OCI-LY7 (cell line): ENCODE measurements around the gene STAG1. TPM values are rescaled to one million over a fixed set of nuclear protein-coding genes. Genes with fewer than 3 reads are reported as not detected.

Source experiments
- BruUV-seq: library from RNA; stranded (reverse); fragments of 400-500 nt; replicated peaks from 2 replicates; lab custom pipeline; 2021; lab: Mats Ljungman, UMichigan
- CTCF ChIA-PET: fragments of 300-600 bp; sonication (Branson Sonifier 250); formaldehyde crosslinking; loops from one replicate; lab custom pipeline; 2022; ENCODE audit warnings: antibody characterized with exemption; ENCODE audit not compliant: unreplicated experiment; lab: Charles Lee
- POLR2A ChIA-PET: fragments of 300-600 bp; sonication (Branson Sonifier 250); formaldehyde crosslinking; loops from one replicate; lab custom pipeline; 2022; ENCODE audit warnings: antibody characterized with exemption; lab: Charles Lee
- DNase-seq: peaks from one replicate; pipeline ENCODE4 v3.0.0-alpha.2; 2015; ENCODE audit warnings: low spot score
- H2AFZ ChIP-seq: fragments of 200-600 bp; sonication (generic), shearing (Covaris generic); 2 replicates; pipeline ENCODE4 v1.6.1; 2014; ENCODE audit warnings: mild to moderate bottlenecking, antibody characterized with exemption, low read length, moderate library complexity
- H3K27ac ChIP-seq: fragments of 200-600 bp; sonication (generic); 2 replicates; pipeline ENCODE4 v1.5.1; 2014; ENCODE audit warnings: mixed run types, low read depth, mild to moderate bottlenecking, moderate library complexity, low read length, inconsistent platforms; ENCODE audit not compliant: poor library complexity, severe bottlenecking
- H3K36me3 ChIP-seq: fragments of 200-600 bp; sonication (generic); 2 replicates; pipeline ENCODE4 v1.6.1; 2014; ENCODE audit warnings: mild to moderate bottlenecking, antibody characterized with exemption, low read length, moderate library complexity, mixed read lengths; ENCODE audit not compliant: insufficient read depth
- H3K4me1 ChIP-seq: fragments of 200-600 bp; sonication (generic); 2 replicates; pipeline ENCODE4 v1.5.1; 2014; ENCODE audit warnings: mild to moderate bottlenecking, low read length; ENCODE audit not compliant: insufficient read depth, poor library complexity, severe bottlenecking
- H3K4me2 ChIP-seq: fragments of 200-600 bp; sonication (generic); 2 replicates; pipeline ENCODE4 v1.6.1; 2014; ENCODE audit warnings: mild to moderate bottlenecking, low read length
- H3K4me3 ChIP-seq: fragments of 200-600 bp; sonication (generic); 2 replicates; pipeline ENCODE4 v1.5.1; 2014; ENCODE audit warnings: mild to moderate bottlenecking, low read depth, low read length; ENCODE audit not compliant: poor library complexity, severe bottlenecking
- H3K79me2 ChIP-seq: fragments of 200-600 bp; sonication (generic); 2 replicates; pipeline ENCODE4 v1.6.1; 2016; ENCODE audit warnings: low read depth, mild to moderate bottlenecking, low read length, moderate library complexity, mixed read lengths; ENCODE audit not compliant: insufficient read depth
- H3K9me2 ChIP-seq: fragments of 200-600 bp; sonication (generic); 2 replicates; pipeline ENCODE4 v1.6.1; 2016; ENCODE audit warnings: mild to moderate bottlenecking, low read length, mixed read lengths; ENCODE audit not compliant: insufficient read depth
- H3K9me3 ChIP-seq: fragments of 200-600 bp; sonication (generic); 2 replicates; pipeline ENCODE4 v1.6.1; 2014; ENCODE audit warnings: mild to moderate bottlenecking, mixed run types, low read length, mixed read lengths
- H4K20me1 ChIP-seq: fragments of 200-600 bp; sonication (generic); 2 replicates; pipeline ENCODE4 v1.6.1; 2014; ENCODE audit warnings: mild to moderate bottlenecking, antibody characterized with exemption, low read length, moderate library complexity, mixed read lengths; ENCODE audit not compliant: insufficient read depth
- EZH2phosphoT487 ChIP-seq: fragments of 200-600 bp; sonication (generic); IDR thresholded peaks from 2 replicates; pipeline ENCODE4 v1.6.1; 2018; ENCODE audit warnings: low read depth, borderline replicate concordance, mild to moderate bottlenecking, mixed run types, antibody characterized with exemption, low read length, moderate library complexity, mixed read lengths
- intact Hi-C: fragments of 100-400 bp; cut with micrococcal nuclease; formaldehyde crosslinking; loops from one replicate; pipeline ENCODE4 v1.10.0; 2022; ENCODE audit not compliant: unreplicated experiment
- total RNA-seq, 2 experiments: library from RNA; depleted of rRNA in 1 of 2; stranded (reverse); fragments of >200 nt in 1 of 2; shearing (Covaris generic) in 1 of 2; gene quantifications; 2 replicates each; pipeline ENCODE4 v1.2.3, GENCODE V29; 2014 to 2022
- TF ChIP-seq, protein P1 (sequence below): fragments of 200-600 bp; sonication (generic); conservative IDR thresholded peaks from 2 replicates; pipeline ENCODE4 v1.5.1; 2014; ENCODE audit warnings: mild to moderate bottlenecking, antibody characterized with exemption, low read length, moderate library complexity, mixed read lengths

The STAG1 gene
- total RNA-seq, 2 experiments from 2014 or later = 30.7 to 46.6 TPM

DNA sequence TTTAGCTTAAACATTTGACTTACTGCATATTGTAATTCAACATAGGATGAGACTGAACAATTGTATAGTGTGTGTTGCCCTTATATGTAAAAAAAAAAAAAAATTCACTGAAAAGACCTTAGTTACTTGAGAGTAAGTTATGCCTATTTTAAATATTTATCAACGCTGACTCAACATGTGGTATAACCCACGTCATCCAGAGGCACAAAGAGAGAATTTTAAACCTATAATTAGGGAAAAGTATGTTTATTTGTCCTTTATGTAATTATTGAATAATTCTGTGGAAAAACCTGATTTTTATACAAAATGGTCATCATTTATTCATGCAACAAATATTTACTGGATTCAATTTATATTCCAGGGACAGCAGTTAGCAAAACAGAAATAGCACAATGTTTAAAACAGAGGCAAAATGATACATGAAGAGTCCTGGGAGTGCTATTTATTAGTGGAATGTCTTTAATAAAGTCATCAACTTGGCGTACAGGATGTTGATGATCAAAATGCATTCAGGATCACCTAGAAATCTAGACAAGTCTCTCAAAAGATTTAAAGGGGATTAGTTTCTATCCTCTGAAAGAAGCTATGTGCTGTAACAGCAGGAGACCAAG is 278.4 kb downstream of the STAG1 start:
- H4K20me1 ChIP-seq = no peaks in the 10 kb centered on the region
- no peaks in the 10 kb centered on the region for H3K9me2 ChIP-seq
- DNase-seq = no peak
- POLR2A ChIA-PET = interaction anchor here (0.6 to 0.8 kb wide), 5 partner anchors 9 to 334 kb away, joined by 3 to 4 read pairs (median 3); no protein-coding TSS in a partner anchor
- TF ChIP-seq EZH2phosphoT487 = no peak
- TF ChIP-seq, protein P1, sequence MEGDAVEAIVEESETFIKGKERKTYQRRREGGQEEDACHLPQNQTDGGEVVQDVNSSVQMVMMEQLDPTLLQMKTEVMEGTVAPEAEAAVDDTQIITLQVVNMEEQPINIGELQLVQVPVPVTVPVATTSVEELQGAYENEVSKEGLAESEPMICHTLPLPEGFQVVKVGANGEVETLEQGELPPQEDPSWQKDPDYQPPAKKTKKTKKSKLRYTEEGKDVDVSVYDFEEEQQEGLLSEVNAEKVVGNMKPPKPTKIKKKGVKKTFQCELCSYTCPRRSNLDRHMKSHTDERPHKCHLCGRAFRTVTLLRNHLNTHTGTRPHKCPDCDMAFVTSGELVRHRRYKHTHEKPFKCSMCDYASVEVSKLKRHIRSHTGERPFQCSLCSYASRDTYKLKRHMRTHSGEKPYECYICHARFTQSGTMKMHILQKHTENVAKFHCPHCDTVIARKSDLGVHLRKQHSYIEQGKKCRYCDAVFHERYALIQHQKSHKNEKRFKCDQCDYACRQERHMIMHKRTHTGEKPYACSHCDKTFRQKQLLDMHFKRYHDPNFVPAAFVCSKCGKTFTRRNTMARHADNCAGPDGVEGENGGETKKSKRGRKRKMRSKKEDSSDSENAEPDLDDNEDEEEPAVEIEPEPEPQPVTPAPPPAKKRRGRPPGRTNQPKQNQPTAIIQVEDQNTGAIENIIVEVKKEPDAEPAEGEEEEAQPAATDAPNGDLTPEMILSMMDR = no peak
- H3K27ac ChIP-seq = no peak overlapping the region
- no peaks in the 10 kb centered on the region; the same call in 1 of the 2 replicates for H3K9me3 ChIP-seq
- H3K4me2 ChIP-seq = no peak overlapping the region
- H3K36me3 ChIP-seq = peaks cover 65% of the 10 kb centered on the region
- H3K79me2 ChIP-seq = no peaks in the 10 kb centered on the region
- H3K4me1 ChIP-seq = no peaks in the 10 kb centered on the region
- no peak overlapping the region for H3K4me3 ChIP-seq
- CTCF ChIA-PET = no interaction called here
- intact Hi-C loops = no loop called here
- no TSS peak for BruUV-seq
- H2AFZ ChIP-seq = no peak overlapping the region

DNA sequence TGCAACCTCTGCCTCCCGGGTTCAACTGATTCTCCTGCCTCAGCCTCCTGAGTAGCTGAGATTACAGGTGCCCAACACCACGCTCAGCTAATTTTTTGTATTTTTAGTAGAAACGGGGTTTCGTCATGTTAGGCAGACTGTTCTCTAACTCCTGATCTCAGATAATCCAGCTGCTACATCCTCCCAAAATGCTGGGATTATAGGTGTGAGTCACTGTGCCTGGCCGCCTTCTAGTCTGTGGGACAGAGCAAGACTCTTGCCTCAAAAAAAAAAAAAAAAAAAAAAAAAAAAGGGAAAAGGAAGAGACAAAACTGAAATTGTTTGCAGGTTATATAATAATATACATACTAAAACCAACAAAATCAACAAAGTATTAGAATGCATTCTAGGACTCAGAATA is 286.9 kb downstream of the STAG1 start:
- 0 out of 2 replicates have a peak, but pooled peaks cover 5% of the 10 kb centered on the region for H3K9me3 ChIP-seq
- no peak for DNase-seq
- BruUV-seq = no TSS peak
- no peak overlapping the region for H3K4me3 ChIP-seq
- POLR2A ChIA-PET = interaction anchor here (0.6 to 1.2 kb wide), 6 partner anchors 9 to 1755 kb away, joined by 4 to 5 read pairs (median 4); no protein-coding TSS in a partner anchor
- H3K4me1 ChIP-seq = no peaks in the 10 kb centered on the region
- CTCF ChIA-PET = interaction anchor here (0.6 kb wide), 1 partner anchor 117 kb away, joined by 4 read pairs; no protein-coding TSS in a partner anchor
- intact Hi-C loops = no loop called here
- no peak for TF ChIP-seq EZH2phosphoT487
- TF ChIP-seq, protein P1 = no peak
- H3K4me2 ChIP-seq = no peak overlapping the region
- no peaks in the 10 kb centered on the region; the same call in 1 of the 2 replicates for H3K79me2 ChIP-seq
- no peaks in the 10 kb centered on the region for H4K20me1 ChIP-seq
- H3K9me2 ChIP-seq = no peaks in the 10 kb centered on the region
- peaks cover 38% of the 10 kb centered on the region for H3K36me3 ChIP-seq
- H3K27ac ChIP-seq = no peak overlapping the region
- H2AFZ ChIP-seq = no peak overlapping the region

DNA sequence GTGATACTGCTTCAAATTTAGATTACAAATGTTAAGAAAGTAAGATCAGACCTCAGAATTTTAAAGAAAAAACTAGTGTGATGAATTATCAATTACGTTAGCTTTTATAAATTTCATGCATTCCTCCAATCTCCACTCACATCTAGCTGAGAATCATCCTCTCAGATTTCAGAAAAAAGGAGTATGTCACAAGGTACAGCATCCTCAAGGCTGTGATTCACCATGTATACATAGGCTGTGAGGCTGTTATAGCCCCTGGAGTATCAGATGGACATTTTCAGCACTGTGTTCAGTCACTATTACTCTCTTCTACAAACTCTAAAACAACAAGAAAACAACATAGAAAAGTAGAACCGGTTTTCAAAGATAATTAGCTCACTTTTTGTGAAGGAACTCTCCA is 287.7 kb downstream of the STAG1 start:
- TF ChIP-seq, protein P1 = no peak
- no peak for TF ChIP-seq EZH2phosphoT487
- Histone ChIP-seq H3K4me2 (no peak overlapping the region), H3K27ac (no peak overlapping the region), H3K79me2 (no peaks in the 10 kb centered on the region; the same call in 1 of the 2 replicates), H2AFZ (no peak overlapping the region), H3K9me2 (no peaks in the 10 kb centered on the region), H3K4me3 (no peak overlapping the region), H3K4me1 (no peaks in the 10 kb centered on the region), H3K9me3 (0 out of 2 replicates have a peak, but pooled peaks cover 5% of the 10 kb centered on the region), H3K36me3 (peaks cover 46% of the 10 kb centered on the region), H4K20me1 (no peaks in the 10 kb centered on the region)
- POLR2A ChIA-PET = interaction anchor here (0.6 to 1.2 kb wide), 8 partner anchors 9 to 1716 kb away, joined by 3 to 5 read pairs (median 4); no protein-coding TSS in a partner anchor
- CTCF ChIA-PET = interaction anchor here (0.6 kb wide), 1 partner anchor 116 kb away, joined by 4 read pairs; no protein-coding TSS in a partner anchor
- DNase-seq = no peak
- BruUV-seq = no TSS peak
- intact Hi-C loops = no loop called here
